Measurements from ENCODE around the gene SLC22A17.

SLC22A17 gene

GRCh38 chr14:23361320-23361719, 8.6 kb upstream of the SLC22A17 start:
- Histone ChIP-seq H3K27me3 (ENCODE audit: control insufficient read depth in 1 of 2, insufficient read depth in 2 of 2, low read length in 2 of 2) (no peaks in the 10 kb centered on the region), H3K9ac (ENCODE audit: low read length in 2 of 2) (no peak overlapping the region), H3K4me1 (ENCODE audit: control insufficient read depth, insufficient read depth, low read length) (peaks cover 27% of the 10 kb centered on the region), H3K9me3 (ENCODE audit: control insufficient read depth in 2 of 2, low read length in 2 of 2) (no peaks in the 10 kb centered on the region), H3K4me3 (ENCODE audit: low read length in 2 of 2) (no peak overlapping the region), H3K36me3 (ENCODE audit: control insufficient read depth in 2 of 2, insufficient read depth in 2 of 2, low read length in 2 of 2) (peaks cover 0 to 9% of the 10 kb centered on the region in 2 donors), H3K27ac (ENCODE audit: low read length) (peak overlapping the region; percentile 53)

- no peak overlapping the region for H3K9ac ChIP-seq (ENCODE audit: low read length in 2 of 2)
- H3K4me1 ChIP-seq (ENCODE audit: control insufficient read depth, insufficient read depth, low read length) = peaks cover 22% of the 10 kb centered on the region
These were observed 7.8 kb upstream of the SLC22A17 start for GRCh38 chr14:23360496-23360895.

DNA sequence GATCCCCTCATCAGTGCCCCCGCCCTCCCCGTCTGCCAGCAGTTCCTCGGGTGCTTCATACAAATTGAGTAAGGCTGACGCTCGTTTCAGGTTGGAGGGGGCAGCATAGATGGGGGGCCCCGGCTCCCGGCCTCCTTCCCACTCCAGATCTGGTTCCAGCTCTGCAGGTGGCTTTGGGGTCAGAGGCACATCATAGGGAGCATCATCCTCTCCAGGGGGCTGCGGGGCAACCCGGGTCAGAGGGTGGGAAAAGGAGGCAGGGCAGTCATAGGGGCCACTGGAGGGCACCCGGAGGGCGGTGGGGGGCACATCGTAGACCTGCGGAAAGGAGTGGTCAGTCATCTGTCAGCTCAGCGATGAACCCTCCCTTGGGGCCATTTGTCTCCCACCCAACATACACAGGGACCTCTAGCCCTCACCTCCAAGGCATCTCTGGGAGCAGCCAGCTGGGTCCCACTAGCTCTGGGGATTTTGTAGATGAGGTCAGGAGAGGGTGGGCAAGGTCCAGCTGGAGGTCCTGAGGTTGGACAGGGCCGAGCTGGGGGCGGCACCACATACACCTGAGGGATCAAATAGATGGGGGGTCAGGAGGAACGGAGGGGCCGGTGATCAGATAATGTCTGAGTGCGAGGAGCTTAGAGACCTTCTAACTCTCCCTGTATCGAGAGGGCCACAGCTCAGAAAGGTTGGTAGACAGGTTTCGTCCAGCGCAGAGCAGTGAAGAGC, 7.2 kb upstream of the SLC22A17 start:
- H3K4me3 ChIP-seq (ENCODE audit: low read length in 2 of 2) = no peak overlapping the region
- no peak overlapping the region for H3K27ac ChIP-seq (ENCODE audit: low read length)
- no peaks in the 10 kb centered on the region for H3K9me3 ChIP-seq (ENCODE audit: control insufficient read depth in 2 of 2, low read length in 2 of 2)
- H3K4me1 ChIP-seq (ENCODE audit: control insufficient read depth, insufficient read depth, low read length) = peaks cover 19% of the 10 kb centered on the region
- H3K36me3 ChIP-seq (ENCODE audit: control insufficient read depth in 2 of 2, insufficient read depth in 2 of 2, low read length in 2 of 2) = peaks cover 0 to 9% of the 10 kb centered on the region in 2 donors
- H3K9ac ChIP-seq (ENCODE audit: low read length in 2 of 2) = no peak overlapping the region
- no peaks in the 10 kb centered on the region for H3K27me3 ChIP-seq (ENCODE audit: control insufficient read depth in 1 of 2, insufficient read depth in 2 of 2, low read length in 2 of 2)

More at GRCh38 chr14:23360496-23360895, 7.8 kb upstream of the SLC22A17 start:
- H3K27me3 ChIP-seq (ENCODE audit: control insufficient read depth in 1 of 2, insufficient read depth in 2 of 2, low read length in 2 of 2) = no peaks in the 10 kb centered on the region
- no peaks in the 10 kb centered on the region for H3K9me3 ChIP-seq (ENCODE audit: control insufficient read depth in 2 of 2, low read length in 2 of 2)
- peak overlapping the region; percentile 53 for H3K27ac ChIP-seq (ENCODE audit: low read length)
- peaks cover 0 to 9% of the 10 kb centered on the region in 2 donors for H3K36me3 ChIP-seq (ENCODE audit: control insufficient read depth in 2 of 2, insufficient read depth in 2 of 2, low read length in 2 of 2)
- H3K4me3 ChIP-seq (ENCODE audit: low read length in 2 of 2) = no peak overlapping the region

DNA sequence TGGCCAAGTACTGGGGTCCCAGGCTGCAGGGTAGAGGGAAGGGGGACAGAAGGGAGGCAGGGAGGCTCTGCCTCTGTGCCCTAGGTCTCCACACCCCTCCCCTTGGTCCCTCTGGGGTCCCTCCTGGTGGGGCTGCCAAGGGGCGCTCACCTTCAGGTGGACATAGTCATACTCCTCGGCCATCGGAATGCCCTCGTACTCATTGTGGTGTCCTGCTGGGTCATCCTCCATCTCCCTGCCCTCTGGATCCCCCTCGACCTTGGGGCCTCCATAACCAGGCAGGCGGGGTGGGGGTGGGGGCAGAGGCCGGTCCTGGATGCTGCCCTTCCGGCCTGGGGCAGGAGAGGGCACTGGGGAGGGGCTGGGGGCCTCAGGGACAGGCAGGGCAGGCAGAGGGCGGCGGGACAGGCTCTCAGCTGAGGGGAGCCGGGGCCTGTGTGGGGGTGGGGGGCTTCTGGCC, 6.5 kb upstream of the SLC22A17 start:
- H3K9me3 ChIP-seq (ENCODE audit: control insufficient read depth in 2 of 2, low read length in 2 of 2) = no peaks in the 10 kb centered on the region
- H3K4me1 ChIP-seq (ENCODE audit: control insufficient read depth, insufficient read depth, low read length) = peaks cover 16% of the 10 kb centered on the region
- peaks cover 0 to 9% of the 10 kb centered on the region in 2 donors for H3K36me3 ChIP-seq (ENCODE audit: control insufficient read depth in 2 of 2, insufficient read depth in 2 of 2, low read length in 2 of 2)
- H3K27me3 ChIP-seq (ENCODE audit: control insufficient read depth in 1 of 2, insufficient read depth in 2 of 2, low read length in 2 of 2) = no peaks in the 10 kb centered on the region
- no peak overlapping the region for H3K27ac ChIP-seq (ENCODE audit: low read length)
- H3K4me3 ChIP-seq (ENCODE audit: low read length in 2 of 2) = no peak overlapping the region
- H3K9ac ChIP-seq (ENCODE audit: low read length in 2 of 2) = no peak overlapping the region

DNA sequence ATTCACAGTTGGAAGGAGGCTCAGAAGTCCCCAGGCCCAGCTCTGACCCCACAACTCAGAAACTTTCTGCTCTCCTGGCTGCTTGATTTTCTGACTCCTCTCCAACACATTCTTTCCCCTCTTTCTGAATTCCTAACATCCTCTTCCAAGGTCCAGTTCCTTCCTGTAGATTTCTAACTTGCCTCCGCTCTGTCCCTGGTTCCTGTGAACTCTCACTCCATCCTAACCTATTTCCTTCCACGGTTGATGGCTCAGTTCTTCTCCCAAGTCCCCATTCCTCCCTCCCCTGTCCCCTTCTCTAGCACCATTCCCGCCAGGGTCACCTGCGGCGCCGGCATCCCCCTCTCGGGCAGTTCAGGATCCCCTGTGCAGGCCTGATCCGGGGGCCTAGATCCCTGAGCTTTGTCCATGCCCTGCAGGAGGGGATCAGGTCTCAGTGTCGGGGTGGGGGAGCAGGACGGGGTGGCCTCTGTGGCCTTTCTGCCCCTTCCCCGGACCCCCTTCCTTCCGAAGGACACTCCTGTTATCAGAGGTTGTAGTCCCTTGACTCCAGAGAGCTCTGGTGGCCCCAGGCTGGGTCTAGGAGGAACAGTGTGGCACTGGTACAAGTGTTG, 6.0 kb upstream of the SLC22A17 start:
- Histone ChIP-seq H3K9ac (ENCODE audit: low read length in 2 of 2) (no peak overlapping the region), H3K27me3 (ENCODE audit: control insufficient read depth in 1 of 2, insufficient read depth in 2 of 2, low read length in 2 of 2) (no peaks in the 10 kb centered on the region), H3K4me1 (ENCODE audit: control insufficient read depth, insufficient read depth, low read length) (peaks cover 11% of the 10 kb centered on the region), H3K36me3 (ENCODE audit: control insufficient read depth in 2 of 2, insufficient read depth in 2 of 2, low read length in 2 of 2) (peaks cover 0 to 9% of the 10 kb centered on the region in 2 donors), H3K4me3 (ENCODE audit: low read length in 2 of 2) (no peak overlapping the region), H3K9me3 (ENCODE audit: control insufficient read depth in 2 of 2, low read length in 2 of 2) (no peaks in the 10 kb centered on the region), H3K27ac (ENCODE audit: low read length) (no peak overlapping the region)

DNA sequence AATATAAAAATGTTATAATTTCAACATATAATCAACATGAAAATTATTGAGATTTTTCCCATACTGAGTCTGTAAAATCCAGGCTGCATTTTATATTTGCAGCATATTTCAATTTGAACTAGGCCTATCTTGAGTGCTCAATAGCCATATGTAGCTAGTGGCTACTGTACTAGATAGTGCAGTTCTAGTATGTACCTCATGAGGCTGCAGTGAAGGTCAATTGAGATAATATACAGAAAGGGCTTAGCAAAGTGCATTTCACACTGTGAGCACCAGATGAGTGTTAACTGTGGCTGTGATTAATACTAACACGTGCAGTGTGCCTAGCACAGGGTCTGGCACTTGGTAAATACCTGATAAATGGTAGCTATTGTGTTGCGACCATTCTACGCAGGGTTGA, 5.4 kb upstream of the SLC22A17 start:
- Histone ChIP-seq H3K36me3 (ENCODE audit: control insufficient read depth in 2 of 2, insufficient read depth in 2 of 2, low read length in 2 of 2) (peaks cover 0 to 9% of the 10 kb centered on the region in 2 donors), H3K9ac (ENCODE audit: low read length in 2 of 2) (no peak overlapping the region), H3K9me3 (ENCODE audit: control insufficient read depth in 2 of 2, low read length in 2 of 2) (no peaks in the 10 kb centered on the region), H3K4me1 (ENCODE audit: control insufficient read depth, insufficient read depth, low read length) (peaks cover 14% of the 10 kb centered on the region), H3K27ac (ENCODE audit: low read length) (no peak overlapping the region), H3K27me3 (ENCODE audit: control insufficient read depth in 1 of 2, insufficient read depth in 2 of 2, low read length in 2 of 2) (no peaks in the 10 kb centered on the region), H3K4me3 (ENCODE audit: low read length in 2 of 2) (no peak overlapping the region)

- Histone ChIP-seq H3K9me3 (ENCODE audit: control insufficient read depth in 2 of 2, low read length in 2 of 2) (no peaks in the 10 kb centered on the region), H3K27ac (ENCODE audit: low read length) (no peak overlapping the region), H3K4me1 (ENCODE audit: control insufficient read depth, insufficient read depth, low read length) (peaks cover 19% of the 10 kb centered on the region)
These were observed 4.6 kb upstream of the SLC22A17 start for GRCh38 chr14:23357261-23357660.

GRCh38 chr14:23356662-23357061, 4.0 kb upstream of the SLC22A17 start:
- Histone ChIP-seq H3K36me3 (ENCODE audit: control insufficient read depth in 2 of 2, insufficient read depth in 2 of 2, low read length in 2 of 2) (peaks cover 0 to 9% of the 10 kb centered on the region in 2 donors), H3K27me3 (ENCODE audit: control insufficient read depth in 1 of 2, insufficient read depth in 2 of 2, low read length in 2 of 2) (no peaks in the 10 kb centered on the region), H3K4me3 (ENCODE audit: low read length in 2 of 2) (no peak overlapping the region), H3K27ac (ENCODE audit: low read length) (no peak overlapping the region), H3K9me3 (ENCODE audit: control insufficient read depth in 2 of 2, low read length in 2 of 2) (no peaks in the 10 kb centered on the region), H3K4me1 (ENCODE audit: control insufficient read depth, insufficient read depth, low read length) (peaks cover 23% of the 10 kb centered on the region), H3K9ac (ENCODE audit: low read length in 2 of 2) (no peak overlapping the region)

More at GRCh38 chr14:23357261-23357660, 4.6 kb upstream of the SLC22A17 start:
- H3K4me3 ChIP-seq (ENCODE audit: low read length in 2 of 2) = no peak overlapping the region
- no peaks in the 10 kb centered on the region for H3K27me3 ChIP-seq (ENCODE audit: control insufficient read depth in 1 of 2, insufficient read depth in 2 of 2, low read length in 2 of 2)
- no peak overlapping the region for H3K9ac ChIP-seq (ENCODE audit: low read length in 2 of 2)
- H3K36me3 ChIP-seq (ENCODE audit: control insufficient read depth in 2 of 2, insufficient read depth in 2 of 2, low read length in 2 of 2) = peaks cover 0 to 9% of the 10 kb centered on the region in 2 donors

- Histone ChIP-seq H3K9me3 (ENCODE audit: control insufficient read depth in 2 of 2, low read length in 2 of 2) (no peaks in the 10 kb centered on the region), H3K27me3 (ENCODE audit: control insufficient read depth in 1 of 2, insufficient read depth in 2 of 2, low read length in 2 of 2) (no peaks in the 10 kb centered on the region), H3K4me1 (ENCODE audit: control insufficient read depth, insufficient read depth, low read length) (peaks cover 25% of the 10 kb centered on the region), H3K9ac (ENCODE audit: low read length in 2 of 2) (no peak overlapping the region), H3K27ac (ENCODE audit: low read length) (no peak overlapping the region), H3K36me3 (ENCODE audit: control insufficient read depth in 2 of 2, insufficient read depth in 2 of 2, low read length in 2 of 2) (peaks cover 0 to 9% of the 10 kb centered on the region in 2 donors), H3K4me3 (ENCODE audit: low read length in 2 of 2) (no peak overlapping the region)
These were observed 3.3 kb upstream of the SLC22A17 start for GRCh38 chr14:23355871-23356435.

DNA sequence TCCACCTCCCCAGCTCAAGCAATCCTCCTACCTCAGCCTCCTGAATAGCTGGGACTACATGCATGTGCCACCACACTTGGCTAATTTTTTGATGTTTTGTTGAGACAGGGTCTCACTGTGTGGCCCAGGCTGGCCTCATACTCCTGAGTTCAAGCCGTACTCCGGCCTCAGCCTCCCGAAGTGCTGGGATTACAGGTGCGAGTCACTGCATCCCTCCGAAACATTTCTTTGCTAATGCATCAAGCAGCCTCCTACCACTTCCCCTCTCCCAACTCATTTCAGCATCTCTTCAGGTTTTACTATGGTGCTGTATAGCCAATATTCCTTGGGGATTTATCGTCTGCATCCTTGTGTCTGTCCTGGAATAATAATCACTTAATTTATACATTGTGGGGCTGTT, 2.3 kb upstream of the SLC22A17 start:
- Histone ChIP-seq H3K27ac (ENCODE audit: low read length) (no peak overlapping the region), H3K36me3 (ENCODE audit: control insufficient read depth in 2 of 2, insufficient read depth in 2 of 2, low read length in 2 of 2) (peaks cover 0 to 6% of the 10 kb centered on the region in 2 donors), H3K9me3 (ENCODE audit: control insufficient read depth in 2 of 2, low read length in 2 of 2) (no peaks in the 10 kb centered on the region)

DNA sequence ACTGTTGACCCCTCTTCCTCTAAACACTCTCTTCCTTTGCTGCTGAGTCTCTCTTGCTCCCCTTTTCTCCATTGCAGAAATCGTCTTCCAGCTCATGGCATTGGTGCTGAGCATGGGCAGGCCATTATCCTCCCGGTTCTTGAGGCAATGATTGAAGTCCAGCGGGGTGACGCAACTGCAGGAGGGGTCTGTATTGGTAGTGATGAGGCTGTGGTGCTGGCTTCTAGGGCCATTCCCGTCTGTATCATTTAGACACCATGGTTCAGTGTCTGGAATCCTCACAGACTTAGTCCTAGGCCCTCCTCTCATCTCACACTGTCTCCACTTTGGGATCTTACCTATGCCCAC, 720 bp upstream of the SLC22A17 start:
- H3K4me1 ChIP-seq (ENCODE audit: control insufficient read depth, insufficient read depth, low read length) = peaks cover 19% of the 10 kb centered on the region
- H3K4me3 ChIP-seq (ENCODE audit: low read length in 2 of 2) = no peak overlapping the region
- H3K9ac ChIP-seq (ENCODE audit: low read length in 2 of 2) = no peak overlapping the region
- H3K27me3 ChIP-seq (ENCODE audit: control insufficient read depth in 1 of 2, insufficient read depth in 2 of 2, low read length in 2 of 2) = no peaks in the 10 kb centered on the region
- no peaks in the 10 kb centered on the region for H3K9me3 ChIP-seq (ENCODE audit: control insufficient read depth in 2 of 2, low read length in 2 of 2)
- peak overlapping the region; percentile 42 for H3K27ac ChIP-seq (ENCODE audit: low read length)
- H3K36me3 ChIP-seq (ENCODE audit: control insufficient read depth in 2 of 2, insufficient read depth in 2 of 2, low read length in 2 of 2) = peaks cover 0 to 6% of the 10 kb centered on the region in 2 donors

More for the DNA sequence above, 2.3 kb upstream of the SLC22A17 start:
- H3K27me3 ChIP-seq (ENCODE audit: control insufficient read depth in 1 of 2, insufficient read depth in 2 of 2, low read length in 2 of 2) = no peaks in the 10 kb centered on the region
- peaks cover 20% of the 10 kb centered on the region for H3K4me1 ChIP-seq (ENCODE audit: control insufficient read depth, insufficient read depth, low read length)
- H3K9ac ChIP-seq (ENCODE audit: low read length in 2 of 2) = no peak overlapping the region
- no peak overlapping the region for H3K4me3 ChIP-seq (ENCODE audit: low read length in 2 of 2)

Measured in stomach smooth muscle (tissue), 2 donors.